ENCODE data around the gene BANK1.
A peak's percentile ranks its signal among the peaks of the same experiment; 100 is the strongest.
"Not testable (repeated sequence)": the region's sequence is repeated elsewhere in the genome, so short reads cannot be mapped to it uniquely, and the experiment has no call there.

The BANK1 gene

GRCh38 chr4:101888472-101888871 lies 97.9 kb downstream of the BANK1 start:
- DNase-seq: no peak

DNA sequence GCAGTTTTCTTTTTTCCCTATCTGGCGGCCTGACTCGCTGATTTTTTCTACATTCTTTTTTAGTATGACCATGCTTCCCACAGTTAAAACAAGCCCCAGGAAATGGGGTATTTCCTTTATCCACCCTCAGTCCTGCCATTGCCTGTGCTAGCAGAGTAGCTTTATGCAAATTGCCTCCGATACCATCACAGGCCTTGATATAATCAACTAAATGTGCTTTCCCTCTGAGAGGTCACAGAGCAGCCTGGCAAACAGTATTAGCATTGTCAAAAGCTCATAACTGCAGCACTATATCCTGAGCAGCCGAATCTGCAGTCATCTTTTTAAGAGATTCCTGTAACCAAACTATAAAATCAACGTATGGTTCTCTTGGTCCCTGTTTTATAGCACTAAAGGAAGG lies 115.0 kb downstream of the BANK1 start:
- DNase-seq: not testable (repeated sequence)

GRCh38 chr4:101910786-101911373 lies 120.3 kb downstream of the BANK1 start:
- no peak for DNase-seq

DNA sequence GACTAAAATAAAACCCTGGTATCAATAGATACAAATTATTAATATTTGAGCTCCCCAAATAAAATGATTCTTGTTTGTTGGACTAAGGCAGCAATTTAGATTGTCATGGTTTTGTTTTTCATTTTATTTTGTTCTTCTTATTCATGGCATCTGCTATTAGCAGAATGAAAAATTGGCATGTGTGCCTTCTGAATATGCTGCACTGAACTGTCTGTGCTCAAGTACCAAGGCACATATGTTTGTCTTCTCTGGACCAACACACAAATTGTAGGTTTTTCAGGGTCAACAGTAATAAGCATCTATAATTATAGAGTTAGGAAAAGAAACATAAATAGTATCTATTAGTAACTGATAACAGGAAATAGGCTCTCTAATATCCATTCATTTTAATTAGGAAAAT lies 121.1 kb downstream of the BANK1 start:
- no peak for DNase-seq

DNA sequence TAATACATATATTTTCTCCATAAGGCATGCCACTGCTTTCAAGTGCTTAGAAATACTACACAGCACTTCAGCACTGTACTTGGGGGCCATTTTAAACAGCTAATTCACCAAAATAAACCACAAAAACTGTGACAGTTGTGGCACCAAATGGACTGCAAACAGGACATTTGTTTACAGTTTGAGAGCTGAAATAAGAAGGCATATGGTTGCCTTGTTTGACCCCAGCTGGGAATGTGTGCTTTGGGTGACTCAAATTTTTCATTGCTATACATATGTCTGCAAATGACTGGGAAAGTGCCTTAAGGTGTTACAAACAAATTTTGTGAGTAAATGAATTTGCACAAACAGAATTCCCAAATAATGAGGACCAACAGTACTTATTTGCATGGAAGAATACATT lies 124.2 kb downstream of the BANK1 start:
- no peak for DNase-seq

DNA sequence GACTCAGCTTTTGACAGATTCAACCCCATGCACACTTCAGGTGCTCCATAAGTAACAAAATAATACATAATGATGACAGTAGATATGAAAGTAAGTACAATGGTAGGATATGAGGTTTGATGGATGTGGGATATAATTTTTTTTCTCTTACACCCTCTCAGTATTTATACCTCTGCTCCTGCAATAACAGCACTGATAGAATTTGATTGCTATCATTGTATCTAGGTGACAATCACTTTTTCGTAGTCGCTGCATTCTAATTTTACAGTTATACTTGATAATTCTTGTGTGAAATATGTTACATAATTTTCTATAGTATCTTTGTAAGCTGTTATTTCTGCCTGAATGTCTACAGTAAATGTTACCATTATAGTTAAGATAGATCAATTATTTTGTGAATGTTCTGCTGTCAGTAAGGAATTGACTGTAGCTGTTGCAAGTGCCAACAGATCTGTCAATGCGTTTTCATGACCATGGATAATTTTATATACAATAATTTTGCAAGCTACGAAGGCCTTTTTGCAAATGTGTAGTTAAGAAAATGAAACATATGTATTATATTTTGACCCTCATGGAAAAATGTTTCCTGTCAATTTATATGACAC lies 128.9 kb downstream of the BANK1 start:
- DNase-seq: no peak

DNA sequence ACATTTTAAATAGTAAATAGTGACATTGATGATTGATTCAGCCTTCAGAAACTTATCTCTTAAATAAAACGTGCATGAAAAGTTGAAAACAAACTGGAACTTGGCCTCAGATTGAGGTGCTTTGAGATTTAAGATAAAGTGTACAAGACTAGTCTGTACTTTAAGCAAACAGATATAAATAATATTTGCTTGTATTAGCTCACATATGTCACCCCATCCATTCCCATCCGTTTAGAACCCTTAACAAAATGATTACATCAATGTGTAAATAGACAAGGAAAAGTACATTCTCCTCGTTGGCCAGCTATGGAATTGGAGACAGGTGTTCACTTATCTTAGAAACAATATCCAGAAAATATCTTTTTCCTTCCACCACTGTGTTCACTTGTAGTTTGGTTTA lies 130.8 kb downstream of the BANK1 start:
- no peak for DNase-seq

DNA sequence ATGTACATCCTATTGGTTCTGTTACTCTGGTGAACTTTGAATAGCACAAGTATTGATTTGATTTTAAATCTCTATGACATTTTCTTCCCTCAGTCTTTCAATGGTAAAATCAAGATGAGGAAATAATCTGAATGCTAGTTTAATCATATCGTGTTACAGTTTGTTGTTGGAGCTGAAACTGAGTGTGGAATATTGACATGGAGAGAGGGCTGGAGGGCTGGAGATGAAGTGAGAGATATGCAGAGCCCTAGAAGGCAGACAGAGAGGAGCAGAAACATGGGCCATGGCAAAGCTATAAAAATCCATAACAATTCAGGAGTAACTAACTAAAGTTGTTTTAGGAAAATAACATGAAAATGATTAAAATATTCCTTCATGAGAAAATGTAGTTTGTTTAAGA lies 141.1 kb downstream of the BANK1 start:
- no peak for DNase-seq

DNA sequence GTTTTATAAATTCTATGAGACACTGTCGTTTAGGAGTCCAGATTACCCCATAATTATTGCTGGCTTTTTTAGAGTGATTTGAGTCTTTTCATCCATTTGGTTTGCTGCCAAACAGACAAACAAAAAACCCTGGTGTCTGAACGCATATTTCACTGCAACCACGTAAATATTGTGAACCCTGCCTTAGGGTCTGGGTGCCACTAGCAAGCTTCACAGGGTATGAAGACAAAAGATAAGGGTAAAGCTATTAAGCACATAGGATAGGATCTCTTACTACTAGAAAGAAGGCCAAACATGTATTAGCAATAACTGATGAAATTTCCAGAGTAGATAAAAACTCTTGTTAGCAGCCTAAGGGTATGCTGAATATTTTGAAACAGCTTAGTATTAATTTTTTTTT lies 143.3 kb downstream of the BANK1 start:
- no peak for DNase-seq

DNA sequence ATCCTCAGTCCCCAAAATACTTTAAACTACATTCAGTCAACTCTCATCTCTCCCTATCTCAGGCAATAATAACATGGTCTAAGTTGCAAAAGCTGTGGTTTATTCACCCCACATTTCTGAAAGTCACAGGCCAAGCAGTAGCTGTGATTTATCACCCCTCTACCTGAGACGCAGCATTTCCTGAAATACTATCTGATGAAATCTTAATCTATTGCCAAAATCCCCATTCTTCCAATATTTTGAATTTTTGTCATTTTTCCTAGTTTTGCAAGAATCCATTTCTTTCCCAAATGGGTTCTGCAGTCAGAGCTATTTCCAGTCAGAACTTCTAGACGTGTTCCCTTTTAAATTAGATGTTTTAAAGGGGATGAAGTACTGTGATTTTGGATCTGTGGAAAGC lies 148.3 kb downstream of the BANK1 start:
- no peak for DNase-seq

DNA sequence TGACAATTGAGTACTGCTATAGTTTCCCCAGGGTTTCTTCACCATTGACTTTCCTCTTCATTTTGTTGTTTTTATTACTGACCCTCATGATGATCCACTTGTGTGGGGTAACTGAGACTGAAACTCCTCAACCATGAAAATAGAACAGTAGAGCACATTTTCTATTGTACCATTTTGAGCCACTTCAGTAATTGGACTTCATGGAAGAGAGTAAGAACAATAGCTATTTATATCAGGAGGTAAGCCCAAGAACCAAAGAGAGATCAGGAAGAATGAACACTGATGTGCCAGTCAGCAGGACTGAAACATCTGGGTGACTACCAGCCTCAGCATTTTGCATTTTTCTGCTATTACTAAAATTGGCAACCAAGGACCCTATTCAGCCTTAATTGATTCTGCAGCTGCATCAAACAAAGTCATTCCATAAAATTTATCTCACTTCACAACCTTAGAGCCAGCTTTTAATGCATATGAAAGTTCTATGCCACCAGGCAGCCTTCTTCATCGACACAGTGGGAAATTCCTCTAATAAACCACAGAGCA lies 151.4 kb downstream of the BANK1 start:
- peak; percentile 29 for DNase-seq

DNA sequence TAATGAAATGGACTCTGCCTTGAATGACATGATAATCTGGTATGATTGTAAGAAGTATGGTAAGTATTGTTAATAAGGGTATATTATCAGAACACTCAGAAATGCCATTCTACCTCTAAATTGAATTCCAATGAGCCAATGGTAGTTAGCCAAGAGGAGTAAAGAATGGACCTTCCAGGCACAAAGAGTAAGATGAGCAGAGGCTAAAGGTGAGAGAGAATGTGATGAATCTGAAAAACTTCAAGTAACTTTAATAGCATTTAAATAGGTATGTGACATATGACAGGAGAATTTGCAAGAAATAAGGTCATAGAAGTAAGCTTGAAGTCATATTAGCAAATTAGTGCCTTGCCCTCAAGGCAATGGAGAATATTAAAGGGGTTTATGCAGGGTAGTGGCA lies 152.4 kb downstream of the BANK1 start:
- no peak for DNase-seq

DNA sequence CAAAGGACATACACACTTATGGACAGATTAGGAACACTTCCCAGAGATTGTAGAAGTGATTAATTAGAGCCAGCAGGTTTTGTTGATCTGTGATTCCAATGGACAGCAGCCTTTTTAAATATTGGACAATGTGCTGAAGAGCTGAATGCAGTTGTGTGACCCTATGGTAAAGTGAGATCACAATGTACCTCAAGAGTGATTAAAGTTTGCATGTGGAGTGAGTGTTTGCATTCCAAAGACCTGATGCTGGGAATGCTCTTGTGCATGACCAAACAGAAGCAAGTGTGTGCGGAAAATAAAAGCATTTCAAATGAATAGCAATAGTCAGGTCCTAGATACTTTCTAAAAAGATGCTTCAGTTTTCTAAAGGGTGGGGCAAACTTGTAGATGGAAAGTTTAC lies 154.1 kb downstream of the BANK1 start:
- no peak for DNase-seq

DNA sequence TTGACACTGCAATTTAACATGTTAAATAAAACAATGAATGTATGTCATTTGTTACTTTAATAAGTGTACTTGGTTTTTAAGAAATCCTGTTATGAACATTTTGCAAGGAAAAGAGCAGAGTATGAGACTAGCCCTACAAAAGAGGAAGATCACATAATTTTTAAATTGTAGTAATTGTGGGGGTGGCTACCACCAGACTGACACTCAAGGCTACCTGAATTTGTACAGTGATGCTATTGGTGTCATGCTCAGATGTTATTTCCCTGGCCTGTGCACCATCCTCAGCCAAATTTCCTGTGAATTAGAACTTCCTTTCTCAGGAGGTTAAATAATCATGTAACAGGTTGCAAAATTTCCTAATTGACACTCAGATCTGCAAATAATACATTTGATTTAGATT lies 157.5 kb downstream of the BANK1 start:
- no peak for DNase-seq

DNA sequence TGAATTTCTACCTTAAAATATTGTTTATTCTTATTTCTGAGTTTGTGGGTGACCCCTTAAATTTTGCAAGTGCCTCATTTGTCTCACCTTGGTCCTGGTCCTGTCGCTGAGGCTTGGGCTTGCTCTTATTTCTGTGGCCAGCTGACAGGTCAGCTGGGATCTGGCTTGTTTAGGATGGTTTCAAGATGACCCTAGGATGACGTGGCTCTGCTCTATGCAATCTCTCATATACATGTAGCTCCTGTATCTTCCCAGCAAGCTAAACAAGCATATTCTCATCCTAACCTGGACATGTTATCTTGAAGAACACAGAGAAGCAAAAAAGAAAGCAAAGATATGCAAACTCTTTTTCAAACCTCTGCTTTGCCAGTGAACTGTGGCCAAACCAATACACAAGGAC lies 158.4 kb downstream of the BANK1 start:
- no peak for DNase-seq

- DNase-seq: no peak
Measured at GRCh38 chr4:101950258-101950979, 159.9 kb downstream of the BANK1 start.

DNA sequence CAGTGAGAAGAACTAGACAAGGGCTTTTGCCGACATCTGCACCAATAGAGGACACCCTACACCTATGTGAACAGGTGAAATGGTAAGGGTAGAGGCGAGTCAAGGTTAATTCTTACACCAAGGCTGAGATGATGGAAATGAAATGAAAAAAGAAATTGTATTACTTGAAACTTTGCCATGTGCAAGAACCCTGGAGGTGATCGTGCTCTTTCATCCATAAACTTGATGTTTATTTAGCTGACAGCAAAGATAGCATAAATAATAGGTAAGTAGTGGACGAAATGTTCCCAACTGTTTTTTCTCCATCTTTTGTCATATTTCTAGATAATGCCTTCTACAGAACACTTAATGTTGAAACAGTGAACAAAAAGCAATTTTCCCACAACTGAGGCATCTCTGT lies 162.5 kb downstream of the BANK1 start:
- no peak for DNase-seq

DNA sequence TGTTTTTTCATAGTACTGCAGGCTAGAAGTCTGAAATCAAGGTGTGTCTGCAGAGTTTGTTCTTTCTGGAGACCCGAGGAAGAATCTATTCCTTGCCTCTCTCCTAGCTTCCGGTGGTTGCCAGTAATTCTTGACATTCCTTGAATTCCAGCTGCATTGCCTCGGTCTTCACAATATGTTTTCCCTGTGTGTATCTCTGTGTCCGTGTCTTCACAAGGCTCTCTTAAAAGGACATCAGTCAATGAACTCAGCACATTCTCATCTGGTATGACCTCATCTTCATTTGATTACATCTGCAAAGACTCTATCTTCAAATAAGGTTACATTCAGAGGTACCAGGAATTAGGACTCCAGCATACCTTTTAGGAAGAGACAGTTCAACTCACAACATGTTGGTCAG lies 163.4 kb downstream of the BANK1 start:
- DNase-seq: no peak

GRCh38 chr4:101954351-101954750 lies 163.8 kb downstream of the BANK1 start:
- no peak for DNase-seq

GRCh38 chr4:101954975-101955678 lies 164.6 kb downstream of the BANK1 start:
- peak; percentile 10 for DNase-seq

DNA sequence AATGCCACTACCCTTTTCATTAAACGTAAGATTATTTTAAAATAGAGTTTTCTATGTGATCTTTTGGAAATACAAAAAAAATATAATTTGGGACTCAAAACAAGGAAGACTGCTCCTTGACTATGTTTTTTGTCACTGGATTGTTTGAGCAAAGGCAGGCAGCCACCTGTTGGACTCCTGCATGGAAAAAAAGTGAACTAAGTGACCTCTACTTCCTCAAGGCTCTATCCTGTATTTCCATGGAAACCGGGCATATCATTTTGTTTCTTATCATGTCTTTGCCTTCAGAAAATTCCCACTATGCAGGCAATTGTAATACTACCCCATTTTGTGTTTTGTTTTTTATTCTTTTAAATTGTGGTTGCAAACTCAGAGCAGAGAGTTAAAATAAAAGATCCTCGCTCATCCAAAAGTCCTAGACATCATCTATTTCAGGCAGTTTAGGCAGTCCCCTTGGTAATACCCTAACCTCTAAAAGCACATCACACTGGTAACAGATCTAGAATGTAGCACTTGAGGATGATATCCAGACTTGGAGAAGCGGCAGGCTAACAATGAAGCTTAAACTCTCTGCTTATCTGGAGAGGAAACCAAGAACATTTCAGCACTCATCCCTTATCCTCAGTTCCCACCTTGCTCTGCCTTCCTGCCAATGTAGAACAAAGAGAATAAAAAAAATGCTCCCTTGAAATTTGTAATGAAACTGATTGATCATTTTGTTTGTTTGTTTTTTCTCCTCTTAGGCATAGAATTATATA lies 165.7 kb downstream of the BANK1 start:
- no peak for DNase-seq

- peak; percentile 17 for DNase-seq
Measured at GRCh38 chr4:101958547-101958946, 168.0 kb downstream of the BANK1 start.

DNA sequence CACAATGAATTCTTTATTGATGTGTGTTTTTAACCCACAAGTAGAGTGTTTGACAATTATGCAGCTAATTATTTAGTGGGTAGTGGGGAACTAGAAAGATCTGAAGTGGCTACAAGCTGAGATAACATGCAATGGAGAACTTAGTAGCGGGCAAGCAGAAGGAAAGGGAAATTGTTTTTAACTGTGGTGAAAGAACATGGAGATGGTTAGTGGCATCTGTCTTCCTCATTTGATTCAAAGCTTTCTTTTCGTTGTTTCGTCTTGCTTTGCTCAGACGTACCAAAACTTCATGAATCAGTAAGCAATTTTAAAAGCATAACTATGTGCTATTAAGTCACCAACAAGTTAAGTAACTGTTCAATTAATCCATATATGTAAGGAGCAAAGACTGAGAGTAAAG lies 169.9 kb downstream of the BANK1 start:
- no peak for DNase-seq
